Neutrophil (primary cell): ENCODE measurements around the gene SLC7A11.
"Not testable (repeated sequence)": the region's sequence is repeated elsewhere in the genome, so short reads cannot be mapped to it uniquely, and the experiment has no call there.

Experiments used
- H3K27ac ChIP-seq: fragments of 200-600 bp; sonication (generic); 2 replicates; pipeline ENCODE4 v1.5.1; 2016; ENCODE audit warnings: mild to moderate bottlenecking, moderate library complexity
- H3K27me3 ChIP-seq: fragments of 200-600 bp; sonication (generic); 2 replicates; pipeline ENCODE4 v1.6.0; 2016; ENCODE audit warnings: mild to moderate bottlenecking
- H3K36me3 ChIP-seq: fragments of 200-600 bp; sonication (generic); 2 replicates; pipeline ENCODE4 v1.5.1; 2017
- H3K4me1 ChIP-seq, 2 experiments: fragments of 200-600 bp in 1 of 2; sonication (generic) in 1 of 2; 1 replicate in 1 of 2; 2 replicates in 1 of 2; pipeline versions ENCODE4 v1.5.1 to v1.6.1; 2013 to 2016; ENCODE audit warnings: low read depth in 1 of 2, low read length in 1 of 2, mild to moderate bottlenecking in 1 of 2, moderate library complexity in 1 of 2; ENCODE audit not compliant: control insufficient read depth in 1 of 2, insufficient read depth in 1 of 2
- H3K4me3 ChIP-seq, 2 experiments: fragments of 200-600 bp in 1 of 2; sonication (generic) in 1 of 2; 1 replicate in 1 of 2; 2 replicates in 1 of 2; pipeline ENCODE4 v1.5.1; 2013 to 2016; ENCODE audit warnings: low read depth in 1 of 2, low read length in 1 of 2, mild to moderate bottlenecking in 1 of 2, moderate library complexity in 1 of 2
- H3K9me3 ChIP-seq: fragments of 200-600 bp; sonication (generic); 2 replicates; pipeline ENCODE4 v1.5.1; 2016
- TF ChIP-seq, protein P1 (sequence below): fragments of 200-600 bp; sonication (generic); IDR thresholded peaks from 2 replicates; pipeline ENCODE4 v1.5.1; 2016; ENCODE audit warnings: antibody characterized with exemption

Gene SLC7A11

DNA sequence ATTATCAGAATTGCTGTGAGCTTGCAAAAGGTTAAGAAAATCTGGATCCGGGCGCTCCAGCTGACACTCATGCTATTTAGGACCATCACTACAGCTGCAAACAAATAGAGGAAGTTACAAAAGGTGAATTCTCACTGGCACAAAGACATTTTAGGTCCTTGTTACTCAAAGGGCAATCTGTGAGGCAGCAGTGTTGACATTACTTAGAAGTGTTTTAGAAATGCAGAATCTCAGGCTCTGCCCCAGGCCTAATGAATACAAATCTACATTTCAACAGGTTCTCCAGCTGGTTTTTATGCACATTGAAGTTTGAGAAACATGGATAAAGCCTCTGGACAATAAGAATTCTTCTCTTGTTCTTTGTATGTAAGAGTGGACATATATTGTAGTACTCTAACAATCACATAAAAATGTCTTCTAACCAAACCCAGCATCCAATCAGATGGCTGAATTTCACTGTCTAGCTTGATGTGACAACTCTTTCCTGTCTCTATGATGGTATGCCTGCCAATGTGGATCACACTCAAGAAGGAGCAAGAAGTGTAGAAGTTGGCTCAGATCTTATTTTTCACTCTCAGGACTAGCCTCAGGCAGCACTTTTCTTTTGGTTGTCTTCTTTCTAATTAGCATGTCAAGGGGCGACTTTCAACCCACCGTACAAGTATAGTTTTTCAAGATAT, 18.8 kb downstream of the SLC7A11 start:
- Histone ChIP-seq H3K4me3 (no peak overlapping the region), H3K9me3 (no peaks in the 10 kb centered on the region), H3K27me3 (no peaks in the 10 kb centered on the region), H3K4me1 (no peaks in the 10 kb centered on the region), H3K27ac (no peak overlapping the region), H3K36me3 (no peaks in the 10 kb centered on the region)
- TF ChIP-seq, protein P1, sequence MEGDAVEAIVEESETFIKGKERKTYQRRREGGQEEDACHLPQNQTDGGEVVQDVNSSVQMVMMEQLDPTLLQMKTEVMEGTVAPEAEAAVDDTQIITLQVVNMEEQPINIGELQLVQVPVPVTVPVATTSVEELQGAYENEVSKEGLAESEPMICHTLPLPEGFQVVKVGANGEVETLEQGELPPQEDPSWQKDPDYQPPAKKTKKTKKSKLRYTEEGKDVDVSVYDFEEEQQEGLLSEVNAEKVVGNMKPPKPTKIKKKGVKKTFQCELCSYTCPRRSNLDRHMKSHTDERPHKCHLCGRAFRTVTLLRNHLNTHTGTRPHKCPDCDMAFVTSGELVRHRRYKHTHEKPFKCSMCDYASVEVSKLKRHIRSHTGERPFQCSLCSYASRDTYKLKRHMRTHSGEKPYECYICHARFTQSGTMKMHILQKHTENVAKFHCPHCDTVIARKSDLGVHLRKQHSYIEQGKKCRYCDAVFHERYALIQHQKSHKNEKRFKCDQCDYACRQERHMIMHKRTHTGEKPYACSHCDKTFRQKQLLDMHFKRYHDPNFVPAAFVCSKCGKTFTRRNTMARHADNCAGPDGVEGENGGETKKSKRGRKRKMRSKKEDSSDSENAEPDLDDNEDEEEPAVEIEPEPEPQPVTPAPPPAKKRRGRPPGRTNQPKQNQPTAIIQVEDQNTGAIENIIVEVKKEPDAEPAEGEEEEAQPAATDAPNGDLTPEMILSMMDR: no peak

DNA sequence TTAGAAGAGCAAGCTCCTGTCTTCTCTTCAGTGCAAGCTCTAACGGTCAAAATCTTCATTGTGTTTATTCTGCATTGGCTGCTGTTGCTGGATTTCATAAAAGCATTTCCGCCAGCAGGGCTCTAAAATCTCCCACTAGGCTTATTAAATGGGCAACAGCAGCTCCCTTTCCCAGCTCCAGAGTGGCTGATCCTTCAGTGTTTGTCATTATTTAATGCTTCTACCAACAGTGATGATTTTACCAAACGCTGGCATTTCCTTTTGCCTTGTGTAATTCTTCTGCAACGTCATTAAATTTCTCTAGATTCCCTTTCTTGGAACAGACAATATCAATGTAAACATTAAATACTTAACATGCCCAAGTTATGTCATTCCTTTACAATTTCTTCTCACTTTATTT, 20.1 kb downstream of the SLC7A11 start:
- H3K27ac ChIP-seq: no peak overlapping the region
- no peaks in the 10 kb centered on the region for H3K4me1 ChIP-seq
- TF ChIP-seq, protein P1: no peak
- no peaks in the 10 kb centered on the region for H3K36me3 ChIP-seq
- no peaks in the 10 kb centered on the region for H3K27me3 ChIP-seq
- no peak overlapping the region for H3K4me3 ChIP-seq
- H3K9me3 ChIP-seq: no peaks in the 10 kb centered on the region

DNA sequence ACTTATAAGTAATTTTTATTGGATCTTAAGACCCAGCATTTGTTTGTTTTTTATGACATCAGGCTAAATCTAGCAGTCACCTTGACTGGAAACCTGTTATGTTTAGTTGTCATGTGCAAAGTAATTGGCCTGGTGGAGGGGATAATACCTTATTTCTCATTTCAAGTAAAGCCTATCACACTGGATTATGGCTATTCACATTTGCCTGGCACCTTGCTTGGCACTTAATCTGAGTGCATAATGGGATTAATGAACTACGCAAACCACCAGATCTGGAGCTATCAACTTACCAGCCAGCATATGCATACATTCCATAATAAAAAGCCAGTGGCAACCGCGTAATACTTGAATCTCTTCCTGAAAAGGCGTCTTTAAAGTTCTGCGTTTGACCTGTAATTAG, 23.2 kb downstream of the SLC7A11 start:
- H3K9me3 ChIP-seq: no peaks in the 10 kb centered on the region
- H3K27ac ChIP-seq: no peak overlapping the region
- H3K27me3 ChIP-seq: no peaks in the 10 kb centered on the region
- TF ChIP-seq, protein P1: no peak
- no peak overlapping the region for H3K4me3 ChIP-seq
- H3K36me3 ChIP-seq: no peaks in the 10 kb centered on the region
- H3K4me1 ChIP-seq: no peaks in the 10 kb centered on the region

DNA sequence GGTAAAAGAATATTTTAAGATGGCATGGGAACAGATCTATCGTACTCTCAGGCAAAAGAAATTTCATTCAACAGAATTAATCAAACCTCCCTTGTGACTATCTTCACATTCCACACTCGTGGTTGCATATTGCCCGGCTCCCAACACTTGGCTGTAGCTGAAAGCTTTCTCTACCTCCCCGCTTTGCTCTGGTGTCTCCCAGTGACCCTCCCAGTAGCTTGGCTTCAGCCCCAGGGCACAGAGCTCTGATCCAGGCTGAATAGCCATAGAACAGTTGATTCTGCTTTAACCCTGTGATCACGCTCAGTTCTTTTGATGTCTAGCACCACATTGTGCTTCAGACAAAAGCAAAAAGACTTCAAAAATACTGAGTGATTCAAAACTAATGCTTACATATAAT, 24.6 kb downstream of the SLC7A11 start:
- no peaks in the 10 kb centered on the region for H3K4me1 ChIP-seq
- no peaks in the 10 kb centered on the region for H3K27me3 ChIP-seq
- TF ChIP-seq, protein P1: no peak
- no peaks in the 10 kb centered on the region for H3K9me3 ChIP-seq
- H3K36me3 ChIP-seq: no peaks in the 10 kb centered on the region
- no peak overlapping the region for H3K4me3 ChIP-seq
- no peak overlapping the region for H3K27ac ChIP-seq

DNA sequence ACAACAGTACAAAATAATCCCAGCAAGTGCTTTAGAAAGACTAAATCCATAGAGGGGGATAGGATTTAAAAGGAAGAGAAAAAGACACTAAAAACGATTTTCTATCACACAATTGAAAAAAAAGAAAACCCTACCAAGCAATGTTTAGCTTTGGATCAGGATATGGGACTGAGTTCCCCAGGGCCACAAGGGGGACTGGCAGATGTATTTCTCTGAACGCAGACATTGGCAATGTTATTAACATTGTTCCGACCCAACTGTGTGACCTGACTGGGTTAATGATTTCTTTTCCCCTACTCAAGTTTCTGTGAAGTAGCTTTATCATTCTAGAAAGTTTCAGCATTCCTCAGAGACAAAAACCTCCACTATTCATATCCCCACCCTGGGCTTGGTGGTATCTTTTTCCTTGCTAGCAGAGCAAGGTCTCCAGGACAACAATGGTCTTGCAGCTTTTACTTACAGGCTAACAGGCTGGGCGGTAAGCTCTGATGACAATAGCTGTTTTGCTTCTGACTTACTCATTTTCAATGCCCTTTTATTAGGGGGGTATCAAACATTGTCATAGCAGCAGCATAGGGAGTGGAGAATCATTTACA, 25.8 kb downstream of the SLC7A11 start:
- Histone ChIP-seq H3K36me3 (no peaks in the 10 kb centered on the region), H3K9me3 (no peaks in the 10 kb centered on the region), H3K4me1 (no peaks in the 10 kb centered on the region), H3K27ac (no peak overlapping the region), H3K27me3 (no peaks in the 10 kb centered on the region), H3K4me3 (no peak overlapping the region)
- TF ChIP-seq, protein P1: no peak

DNA sequence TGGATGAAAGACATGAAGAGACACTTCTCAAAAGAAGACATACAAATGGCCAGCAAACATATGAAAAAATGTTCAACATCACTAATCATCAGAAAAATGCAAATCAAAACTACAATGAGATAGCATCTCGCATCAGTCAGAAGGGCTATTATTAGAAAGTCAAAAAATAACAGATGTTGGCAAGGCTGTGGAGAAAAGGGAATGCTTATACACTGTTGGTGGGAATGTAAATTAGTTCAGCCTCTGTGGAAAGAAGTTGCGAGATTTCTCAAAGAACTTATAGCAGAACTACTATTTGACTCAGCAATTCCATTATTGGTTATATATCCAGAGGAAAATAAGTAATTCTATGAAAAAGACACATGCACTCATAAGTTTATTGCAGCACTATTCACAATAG, 31.6 kb downstream of the SLC7A11 start:
- not testable (repeated sequence) for H3K27me3 ChIP-seq, H3K9me3 ChIP-seq, H3K36me3 ChIP-seq, H3K4me3 ChIP-seq, H3K27ac ChIP-seq, H3K4me1 ChIP-seq
